MM.1S (cell line): ENCODE measurements around the gene SLC51A.

Experiments used
- DNase-seq: peaks from one replicate; pipeline ENCODE4 v3.0.0-alpha.2; 2015
- H2AFZ ChIP-seq: fragments of 300-600 bp; sonication (generic); 2 replicates; pipeline ENCODE4 v1.6.0; 2016; ENCODE audit warnings: antibody characterized with exemption, low read length
- H3F3A ChIP-seq: fragments of 300-600 bp; sonication (generic); 2 replicates; pipeline ENCODE4 v1.6.1; 2016; ENCODE audit warnings: mild to moderate bottlenecking, antibody characterized with exemption, low read length, moderate library complexity, mixed read lengths; ENCODE audit not compliant: insufficient read depth
- H3K27ac ChIP-seq: fragments of 300-600 bp; sonication (generic); 2 replicates; pipeline ENCODE4 v1.5.1; 2016; ENCODE audit warnings: mild to moderate bottlenecking, low read length
- H3K27me3 ChIP-seq: fragments of 300-600 bp; sonication (generic); replicated peaks from 2 replicates; pipeline ENCODE4 v1.6.0; 2016; ENCODE audit warnings: low read length; ENCODE audit not compliant: insufficient read depth
- H3K36me3 ChIP-seq: fragments of 300-600 bp; sonication (generic); replicated peaks from 2 replicates; pipeline ENCODE4 v1.6.1; 2016; ENCODE audit warnings: mild to moderate bottlenecking, low read length, mixed read lengths; ENCODE audit not compliant: insufficient read depth
- H3K4me1 ChIP-seq: fragments of 300-600 bp; sonication (generic); 2 replicates; pipeline ENCODE4 v1.6.1; 2016; ENCODE audit warnings: low read length, mixed read lengths
- H3K4me2 ChIP-seq: fragments of 300-600 bp; sonication (generic); 2 replicates; pipeline ENCODE4 v1.6.0; 2016; ENCODE audit warnings: low read depth, low read length
- H3K4me3 ChIP-seq: fragments of 300-600 bp; sonication (generic); 2 replicates; pipeline ENCODE4 v1.5.1; 2016; ENCODE audit warnings: low read length, mixed read lengths
- H3K79me2 ChIP-seq: fragments of 300-600 bp; sonication (generic); 2 replicates; pipeline ENCODE4 v1.6.1; 2016; ENCODE audit warnings: mixed run types, low read length, mixed read lengths
- H3K9ac ChIP-seq: fragments of 300-600 bp; sonication (generic); 2 replicates; pipeline ENCODE4 v1.6.1; 2016; ENCODE audit warnings: low read length, mixed read lengths
- H3K9me2 ChIP-seq: fragments of 300-600 bp; sonication (generic); replicated peaks from 2 replicates; pipeline ENCODE4 v1.6.1; 2016; ENCODE audit warnings: mild to moderate bottlenecking, low read length, mixed read lengths; ENCODE audit not compliant: insufficient read depth
- H3K9me3 ChIP-seq: fragments of 300-600 bp; sonication (generic); replicated peaks from 2 replicates; pipeline ENCODE4 v1.6.1; 2016; ENCODE audit warnings: mild to moderate bottlenecking, low read length, mixed read lengths; ENCODE audit not compliant: insufficient read depth
- H4K20me1 ChIP-seq: fragments of 300-600 bp; sonication (generic); 2 replicates; pipeline ENCODE4 v1.6.1; 2016; ENCODE audit warnings: mild to moderate bottlenecking, low read length, moderate library complexity, mixed read lengths; ENCODE audit not compliant: insufficient read depth
- EZH2 ChIP-seq: fragments of 300-600 bp; sonication (generic); optimal IDR thresholded peaks from 2 replicates; pipeline ENCODE3; 2017; ENCODE audit warnings: low read depth, mild to moderate bottlenecking, antibody characterized with exemption, low read length, mixed read lengths
- EZH2phosphoT487 ChIP-seq: fragments of 300-600 bp; sonication (generic); IDR thresholded peaks from 2 replicates; pipeline ENCODE4 v1.6.1; 2018; ENCODE audit warnings: antibody characterized with exemption, low read length
- TF ChIP-seq, protein P1 (sequence below): fragments of 300-600 bp; sonication (generic); IDR thresholded peaks from 2 replicates; pipeline ENCODE4 v1.5.1; 2016; ENCODE audit warnings: antibody characterized with exemption, low read length, mixed read lengths

Gene SLC51A

GRCh38 chr3:196189566-196190347, 26.6 kb upstream of the SLC51A start:
- H3K9me3 ChIP-seq: no peaks in the 10 kb centered on the region
- no peaks in the 10 kb centered on the region for H3K79me2 ChIP-seq
- TF ChIP-seq EZH2phosphoT487 (no peak), EZH2 (no peak)
- TF ChIP-seq, protein P1, sequence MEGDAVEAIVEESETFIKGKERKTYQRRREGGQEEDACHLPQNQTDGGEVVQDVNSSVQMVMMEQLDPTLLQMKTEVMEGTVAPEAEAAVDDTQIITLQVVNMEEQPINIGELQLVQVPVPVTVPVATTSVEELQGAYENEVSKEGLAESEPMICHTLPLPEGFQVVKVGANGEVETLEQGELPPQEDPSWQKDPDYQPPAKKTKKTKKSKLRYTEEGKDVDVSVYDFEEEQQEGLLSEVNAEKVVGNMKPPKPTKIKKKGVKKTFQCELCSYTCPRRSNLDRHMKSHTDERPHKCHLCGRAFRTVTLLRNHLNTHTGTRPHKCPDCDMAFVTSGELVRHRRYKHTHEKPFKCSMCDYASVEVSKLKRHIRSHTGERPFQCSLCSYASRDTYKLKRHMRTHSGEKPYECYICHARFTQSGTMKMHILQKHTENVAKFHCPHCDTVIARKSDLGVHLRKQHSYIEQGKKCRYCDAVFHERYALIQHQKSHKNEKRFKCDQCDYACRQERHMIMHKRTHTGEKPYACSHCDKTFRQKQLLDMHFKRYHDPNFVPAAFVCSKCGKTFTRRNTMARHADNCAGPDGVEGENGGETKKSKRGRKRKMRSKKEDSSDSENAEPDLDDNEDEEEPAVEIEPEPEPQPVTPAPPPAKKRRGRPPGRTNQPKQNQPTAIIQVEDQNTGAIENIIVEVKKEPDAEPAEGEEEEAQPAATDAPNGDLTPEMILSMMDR: no peak
- H3K9me2 ChIP-seq: no peaks in the 10 kb centered on the region
- no peak for DNase-seq
- no peaks in the 10 kb centered on the region for H4K20me1 ChIP-seq
- H3K4me2 ChIP-seq: no peak overlapping the region
- no peaks in the 10 kb centered on the region for H3K36me3 ChIP-seq
- no peak overlapping the region for H3K9ac ChIP-seq
- H3K27me3 ChIP-seq: no peaks in the 10 kb centered on the region
- H3K27ac ChIP-seq: no peak overlapping the region
- H3K4me3 ChIP-seq: no peak overlapping the region
- H3K4me1 ChIP-seq: peaks cover 8% of the 10 kb centered on the region
- H3F3A ChIP-seq: no peaks in the 10 kb centered on the region
- H2AFZ ChIP-seq: no peak overlapping the region

- Histone ChIP-seq H3K9me2 (no peaks in the 10 kb centered on the region), H3K9me3 (no peaks in the 10 kb centered on the region), H3K4me3 (no peak overlapping the region), H3K27ac (no peak overlapping the region), H3K4me1 (no peaks in the 10 kb centered on the region), H3F3A (no peaks in the 10 kb centered on the region), H2AFZ (0 out of 2 replicates have a peak overlapping the region, but pooled peaks have one; percentile 16), H3K27me3 (no peaks in the 10 kb centered on the region), H3K79me2 (no peaks in the 10 kb centered on the region), H4K20me1 (no peaks in the 10 kb centered on the region), H3K9ac (no peak overlapping the region), H3K36me3 (no peaks in the 10 kb centered on the region), H3K4me2 (no peak overlapping the region)
- no peak for DNase-seq
- TF ChIP-seq, protein P1: no peak
- no peak for TF ChIP-seq EZH2
- no peak for TF ChIP-seq EZH2phosphoT487
Measured at GRCh38 chr3:196192036-196192523, 24.3 kb upstream of the SLC51A start.

DNA sequence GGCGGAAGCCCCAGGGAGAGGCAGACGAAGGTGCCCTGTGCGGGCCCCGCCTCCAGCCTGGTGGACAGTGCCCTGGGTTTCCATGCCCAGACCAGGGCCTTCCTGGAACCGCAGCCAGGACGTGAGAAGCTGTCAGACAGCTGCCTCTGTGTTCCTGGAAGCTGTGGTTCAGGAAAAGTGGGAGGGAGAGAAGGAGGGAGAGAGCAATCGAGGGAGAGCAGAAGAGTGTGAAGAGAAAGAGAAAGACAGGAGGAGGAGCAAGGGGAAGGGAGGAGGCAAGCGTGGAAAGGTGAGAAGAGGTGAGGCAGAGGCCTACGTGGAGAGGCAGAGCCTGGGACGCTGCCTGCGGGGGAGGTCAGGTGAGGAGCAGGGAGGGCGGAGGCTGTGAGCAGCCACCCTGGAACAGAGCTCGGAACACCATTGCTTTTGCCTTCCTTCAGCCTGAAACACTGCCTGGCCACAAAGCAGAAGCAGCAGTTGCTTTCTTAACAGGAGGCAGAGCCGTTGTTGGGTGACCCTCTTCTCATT, 23.7 kb upstream of the SLC51A start:
- no peaks in the 10 kb centered on the region for H3K4me1 ChIP-seq
- 0 out of 2 replicates have a peak overlapping the region, but pooled peaks have one; percentile 16 for H2AFZ ChIP-seq
- H3K9me3 ChIP-seq: no peaks in the 10 kb centered on the region
- H3K9me2 ChIP-seq: no peaks in the 10 kb centered on the region
- no peaks in the 10 kb centered on the region for H4K20me1 ChIP-seq
- no peaks in the 10 kb centered on the region for H3K36me3 ChIP-seq
- no peak overlapping the region for H3K9ac ChIP-seq
- no peaks in the 10 kb centered on the region for H3K27me3 ChIP-seq
- TF ChIP-seq, protein P1: no peak
- no peak for TF ChIP-seq EZH2phosphoT487
- no peak for TF ChIP-seq EZH2
- H3K79me2 ChIP-seq: no peaks in the 10 kb centered on the region
- no peak overlapping the region for H3K27ac ChIP-seq
- no peak for DNase-seq
- no peaks in the 10 kb centered on the region for H3F3A ChIP-seq
- H3K4me2 ChIP-seq: no peak overlapping the region
- no peak overlapping the region for H3K4me3 ChIP-seq
